Fibroblast of pulmonary artery (primary cell): Measurements from ENCODE around the gene POLG.

Experiments used
- DNase-seq: peaks from one replicate; pipeline ENCODE4 v3.0.0-alpha.2; 2010; ENCODE audit warnings: low read depth
- H3K4me3 ChIP-seq: replicated peaks from 2 replicates; pipeline ENCODE4 v1.5.1; 2011; ENCODE audit warnings: low read depth, mild to moderate bottlenecking, control low read depth, low read length, moderate library complexity
- TF ChIP-seq, protein P1 (sequence below): IDR thresholded peaks from 2 replicates; pipeline ENCODE4 v1.5.1; 2011; ENCODE audit warnings: mild to moderate bottlenecking, control low read depth, low read length, inconsistent platforms; ENCODE audit errors: missing control alignments

The POLG gene

DNA sequence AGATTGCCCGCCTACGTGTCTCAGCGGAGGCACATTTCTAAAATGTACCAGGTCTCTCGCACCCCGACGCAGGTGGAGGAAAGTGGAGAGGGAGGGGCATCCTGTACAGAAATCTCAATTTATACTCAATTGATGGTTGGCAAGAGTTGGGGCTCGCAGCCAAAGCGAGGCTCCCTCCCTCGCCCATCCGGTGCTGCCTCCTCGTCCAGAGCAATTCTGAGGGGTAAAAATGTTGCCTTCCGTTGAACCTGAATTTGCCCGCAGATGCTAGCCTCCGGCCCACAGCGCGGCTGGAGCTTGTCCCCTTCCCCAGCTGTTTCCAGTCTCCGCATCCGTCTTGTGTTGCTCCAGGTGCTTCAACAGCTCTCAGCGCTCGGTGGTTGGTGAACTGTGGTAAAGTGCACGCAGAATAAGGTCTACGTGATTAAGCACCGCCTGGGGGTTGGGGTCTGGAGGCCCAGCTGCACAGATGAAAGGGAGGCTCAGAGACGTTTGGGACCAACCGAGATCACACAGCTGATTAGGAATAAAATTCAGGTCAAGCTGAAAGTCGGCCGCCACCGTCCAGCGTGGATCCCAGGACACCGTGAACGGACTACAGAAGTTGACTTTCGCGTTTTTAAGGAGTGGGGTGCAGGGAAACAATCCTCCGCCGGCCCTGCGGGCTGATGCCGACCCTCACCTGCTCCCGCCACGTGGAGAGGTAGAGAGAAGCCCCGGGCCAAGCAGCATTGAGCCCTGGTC, 846 bp upstream of the POLG start:
- peak overlapping the region; percentile 50 for H3K4me3 ChIP-seq
- TF ChIP-seq, protein P1, sequence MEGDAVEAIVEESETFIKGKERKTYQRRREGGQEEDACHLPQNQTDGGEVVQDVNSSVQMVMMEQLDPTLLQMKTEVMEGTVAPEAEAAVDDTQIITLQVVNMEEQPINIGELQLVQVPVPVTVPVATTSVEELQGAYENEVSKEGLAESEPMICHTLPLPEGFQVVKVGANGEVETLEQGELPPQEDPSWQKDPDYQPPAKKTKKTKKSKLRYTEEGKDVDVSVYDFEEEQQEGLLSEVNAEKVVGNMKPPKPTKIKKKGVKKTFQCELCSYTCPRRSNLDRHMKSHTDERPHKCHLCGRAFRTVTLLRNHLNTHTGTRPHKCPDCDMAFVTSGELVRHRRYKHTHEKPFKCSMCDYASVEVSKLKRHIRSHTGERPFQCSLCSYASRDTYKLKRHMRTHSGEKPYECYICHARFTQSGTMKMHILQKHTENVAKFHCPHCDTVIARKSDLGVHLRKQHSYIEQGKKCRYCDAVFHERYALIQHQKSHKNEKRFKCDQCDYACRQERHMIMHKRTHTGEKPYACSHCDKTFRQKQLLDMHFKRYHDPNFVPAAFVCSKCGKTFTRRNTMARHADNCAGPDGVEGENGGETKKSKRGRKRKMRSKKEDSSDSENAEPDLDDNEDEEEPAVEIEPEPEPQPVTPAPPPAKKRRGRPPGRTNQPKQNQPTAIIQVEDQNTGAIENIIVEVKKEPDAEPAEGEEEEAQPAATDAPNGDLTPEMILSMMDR, result no peak
- no peak for DNase-seq

DNA sequence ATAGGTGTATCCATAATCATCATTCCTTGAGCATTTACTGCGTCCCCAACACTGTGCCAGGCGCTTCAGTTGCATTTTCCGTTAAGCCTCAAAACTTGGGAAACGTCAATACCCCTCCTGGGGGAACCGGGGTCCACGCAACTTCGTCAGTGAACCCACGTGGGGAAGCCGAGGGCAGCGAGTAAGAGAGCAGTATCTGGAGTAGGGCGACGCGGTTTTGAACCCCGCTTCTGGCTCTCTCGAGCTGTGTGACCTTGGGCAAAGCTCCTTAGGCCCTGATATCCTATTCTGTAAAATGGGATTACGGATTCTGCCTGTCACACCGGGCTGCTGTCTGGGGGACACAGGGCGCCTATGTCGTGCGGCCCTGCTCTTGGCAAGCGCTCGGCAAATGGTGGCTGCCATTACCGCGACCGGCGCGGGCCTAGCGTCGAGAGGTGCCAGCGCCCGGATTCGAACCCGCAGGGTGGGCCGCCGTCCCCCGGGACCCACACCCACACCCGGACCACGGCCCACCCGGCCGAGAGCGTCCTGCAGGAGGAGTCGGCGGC, 590 bp downstream of the POLG start:
- peak; percentile 6 for DNase-seq
- H3K4me3 ChIP-seq, result peak overlapping the region; percentile 73
- TF ChIP-seq, protein P1, result no peak

DNA sequence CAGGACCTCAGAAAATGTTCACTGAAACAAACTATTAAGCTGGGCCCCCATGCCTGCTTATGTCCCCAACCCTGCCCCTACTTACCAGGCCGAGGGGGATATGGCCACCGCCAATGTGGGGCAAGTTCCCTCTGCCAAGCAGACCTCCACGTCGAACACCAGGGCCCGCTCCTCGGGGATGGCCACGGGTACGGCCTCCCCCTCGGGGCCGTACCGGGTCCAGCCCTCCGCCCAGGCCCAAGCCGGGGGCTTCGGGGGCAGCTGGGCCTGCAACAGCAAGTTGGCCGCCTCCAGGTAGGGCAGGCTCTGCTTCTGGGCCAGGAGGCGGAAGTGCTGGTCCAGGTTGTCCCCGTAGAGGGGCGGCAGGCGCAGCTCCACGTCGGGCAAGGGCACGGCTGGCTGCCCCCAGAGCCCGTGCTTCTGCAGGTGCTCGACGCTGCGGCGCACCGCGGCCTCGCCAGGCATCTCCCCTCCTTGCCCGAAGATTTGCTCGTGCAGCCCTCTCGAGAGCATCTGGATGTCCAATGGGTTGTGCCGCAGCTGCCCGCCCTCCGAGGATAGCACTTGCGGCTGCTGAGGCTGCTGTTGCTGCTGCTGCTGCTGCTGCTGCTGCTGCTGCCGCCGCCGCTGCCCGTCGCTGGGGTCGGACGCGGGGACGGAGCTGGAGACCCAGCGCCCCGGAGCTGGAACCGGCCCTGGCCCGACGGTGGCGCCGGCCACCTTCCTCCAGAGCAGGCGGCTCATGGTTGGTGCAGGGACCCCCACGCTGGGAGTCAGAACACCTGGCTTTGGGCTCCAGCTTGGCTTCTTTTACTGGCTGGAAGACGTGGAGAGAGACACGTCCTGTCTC, 1.4 kb downstream of the POLG start:
- TF ChIP-seq, protein P1, result no peak
- no peak for DNase-seq
- H3K4me3 ChIP-seq, result peak overlapping the region; percentile 73

DNA sequence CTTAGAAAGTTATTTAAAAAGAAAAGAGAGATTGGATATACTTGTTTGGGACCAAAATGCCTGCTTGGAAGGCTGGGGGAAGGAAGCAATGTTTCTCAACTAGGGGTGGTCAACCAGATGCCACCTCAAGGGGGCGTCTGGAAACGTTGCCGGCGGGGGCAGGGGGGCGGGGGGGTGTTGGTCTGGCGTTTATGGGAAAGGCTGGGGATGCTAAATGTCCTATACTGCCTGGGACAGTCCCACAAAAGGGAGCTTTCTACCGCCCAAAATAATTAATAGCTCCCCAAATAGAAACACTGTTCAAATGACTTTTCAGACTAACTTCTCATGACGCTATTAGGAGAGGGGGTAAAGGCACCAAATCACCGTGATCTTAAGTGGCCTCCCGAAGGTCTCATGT, 2.2 kb downstream of the POLG start:
- H3K4me3 ChIP-seq, result peak overlapping the region; percentile 25
- TF ChIP-seq, protein P1, result peak; percentile 41
- DNase-seq, result peak; percentile 29

DNA sequence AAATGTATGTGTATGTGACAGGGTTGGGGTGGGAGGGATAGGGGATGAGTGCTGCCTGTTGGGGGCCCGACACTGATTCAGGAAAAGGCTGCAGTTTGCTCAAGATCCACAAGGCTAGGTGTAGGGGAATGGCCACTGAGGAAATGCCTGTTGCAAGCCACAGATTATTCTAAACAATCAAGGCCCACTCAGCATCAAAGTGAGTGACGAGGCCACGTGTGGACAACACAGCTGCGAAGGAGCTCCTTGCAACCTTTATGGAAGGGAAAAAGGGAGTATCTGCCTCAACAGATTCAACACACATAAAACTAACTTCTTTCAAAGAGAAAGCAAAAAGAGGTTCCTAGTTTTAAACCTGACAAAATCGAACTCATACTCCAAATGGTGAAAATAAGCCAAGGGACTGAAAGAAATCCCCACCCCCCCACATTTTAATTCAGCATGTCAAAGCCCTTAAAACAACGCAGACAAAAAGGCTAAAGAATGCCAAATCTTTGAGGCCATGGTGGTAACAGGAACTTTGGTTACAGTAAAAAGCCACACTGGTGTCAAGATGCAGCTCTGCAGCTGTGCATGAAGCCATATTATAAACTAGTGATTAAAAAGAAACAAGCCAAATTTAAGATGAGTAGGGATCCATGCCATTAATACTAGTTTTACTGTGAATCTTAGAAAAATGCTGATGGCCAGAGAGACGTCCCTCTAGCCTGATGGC, 3.6 kb downstream of the POLG start:
- no peak for DNase-seq
- TF ChIP-seq, protein P1, result no peak
- H3K4me3 ChIP-seq, result no peak overlapping the region

DNA sequence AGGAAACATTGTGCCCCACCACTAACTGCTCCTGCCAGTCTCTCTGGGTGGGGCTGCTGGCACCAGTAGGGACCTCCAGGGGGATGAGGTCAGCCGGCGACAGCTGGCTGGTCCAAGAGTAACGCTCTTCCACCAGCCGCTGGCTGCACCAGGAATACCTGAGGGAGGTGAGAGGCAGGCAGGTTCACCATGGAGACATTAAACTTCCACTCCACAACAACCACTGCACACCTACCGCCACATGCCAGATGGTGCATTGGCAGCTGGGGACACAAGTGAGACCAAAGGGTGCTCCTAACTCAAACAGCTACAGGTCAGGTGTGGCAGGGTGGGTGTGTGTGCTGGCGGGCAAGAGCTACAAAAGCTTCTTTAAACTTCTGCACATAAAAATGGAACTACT, 4.5 kb downstream of the POLG start:
- DNase-seq, result no peak
- no peak overlapping the region for H3K4me3 ChIP-seq
- TF ChIP-seq, protein P1, result no peak
